Activated T-cell treated with anti-CD3 and anti-CD28 coated beads, Interleukin-2, amount 50 U/mL, for 4 hours (primary cell): ENCODE data around the gene HYAL2. TPM values are rescaled to one million over a fixed set of nuclear protein-coding genes. Genes with fewer than 3 reads are reported as not detected.

Experiments used
- ATAC-seq, 2 donors: fragments of 200-7000 bp; cut with Tn5 transposase; one replicate each; pipeline ENCODE4 v1.10.0; 2021
- DNase-seq: peaks from one replicate; pipeline ENCODE4 v3.0.0-alpha.2; 2020
- H3K27me3 Mint-ChIP-seq: one replicate; pipeline ENCODE4 v1.8.0; 2021; ENCODE audit warnings: low read depth, mixed read lengths
- H3K36me3 Mint-ChIP-seq: one replicate; pipeline ENCODE4 v1.8.0; 2022; ENCODE audit warnings: mixed read lengths; ENCODE audit not compliant: insufficient read depth
- H3K4me1 Mint-ChIP-seq: one replicate; pipeline ENCODE4 v1.8.0; 2021; ENCODE audit warnings: low read depth, mixed read lengths
- H3K4me3 Mint-ChIP-seq: one replicate; pipeline ENCODE4 v1.8.0; 2021; ENCODE audit warnings: mild to moderate bottlenecking, moderate library complexity, mixed read lengths
- H3K9me3 Mint-ChIP-seq: one replicate; pipeline ENCODE4 v1.8.0; 2021; ENCODE audit warnings: mixed read lengths
- total RNA-seq, 3 donors: library from RNA; stranded (reverse); gene quantifications; one replicate each; pipeline ENCODE4 v1.2.1, GENCODE V29; 2021

HYAL2 gene
- total RNA-seq, 3 donors from 2014 or later = 17.0 to 19.5 (median 19.2) TPM

DNA sequence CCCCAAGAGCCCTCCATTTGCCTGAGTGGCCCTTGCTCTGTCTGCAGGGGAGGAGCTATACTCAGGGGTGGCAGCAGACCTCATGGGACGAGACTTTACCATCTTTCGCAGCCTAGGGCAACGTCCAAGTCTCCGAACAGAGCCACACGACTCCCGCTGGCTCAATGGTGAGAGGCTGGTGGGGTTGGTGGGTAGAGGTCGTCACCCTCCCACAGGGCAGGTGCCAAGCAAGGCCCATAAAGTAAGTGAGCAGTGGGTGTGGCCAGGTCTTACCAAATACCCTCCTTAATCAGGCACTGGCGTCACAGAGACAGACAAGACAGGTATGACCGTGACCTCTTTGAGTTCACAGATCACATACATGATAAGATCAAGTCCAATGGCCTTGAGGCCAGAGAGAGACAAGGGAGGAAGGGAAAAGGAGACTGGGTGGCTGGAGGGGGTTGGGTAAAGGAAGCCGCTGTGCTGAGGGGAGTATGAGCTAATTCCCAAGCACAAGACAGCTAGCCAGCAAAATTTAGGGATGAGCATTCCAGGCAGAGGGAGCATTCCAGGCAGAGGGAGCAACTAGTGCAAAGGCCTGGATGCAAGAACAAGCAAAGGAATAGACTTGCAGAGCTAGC is 51.1 kb downstream of the HYAL2 start:
- ATAC-seq (no peak), DNase-seq (no peak)
- no peak overlapping the region for H3K4me3 Mint-ChIP-seq
- H3K9me3 Mint-ChIP-seq = no peaks in the 10 kb centered on the region
- no peaks in the 10 kb centered on the region for H3K36me3 Mint-ChIP-seq
- peaks cover 35% of the 10 kb centered on the region for H3K27me3 Mint-ChIP-seq
- H3K4me1 Mint-ChIP-seq = peaks cover 31% of the 10 kb centered on the region

DNA sequence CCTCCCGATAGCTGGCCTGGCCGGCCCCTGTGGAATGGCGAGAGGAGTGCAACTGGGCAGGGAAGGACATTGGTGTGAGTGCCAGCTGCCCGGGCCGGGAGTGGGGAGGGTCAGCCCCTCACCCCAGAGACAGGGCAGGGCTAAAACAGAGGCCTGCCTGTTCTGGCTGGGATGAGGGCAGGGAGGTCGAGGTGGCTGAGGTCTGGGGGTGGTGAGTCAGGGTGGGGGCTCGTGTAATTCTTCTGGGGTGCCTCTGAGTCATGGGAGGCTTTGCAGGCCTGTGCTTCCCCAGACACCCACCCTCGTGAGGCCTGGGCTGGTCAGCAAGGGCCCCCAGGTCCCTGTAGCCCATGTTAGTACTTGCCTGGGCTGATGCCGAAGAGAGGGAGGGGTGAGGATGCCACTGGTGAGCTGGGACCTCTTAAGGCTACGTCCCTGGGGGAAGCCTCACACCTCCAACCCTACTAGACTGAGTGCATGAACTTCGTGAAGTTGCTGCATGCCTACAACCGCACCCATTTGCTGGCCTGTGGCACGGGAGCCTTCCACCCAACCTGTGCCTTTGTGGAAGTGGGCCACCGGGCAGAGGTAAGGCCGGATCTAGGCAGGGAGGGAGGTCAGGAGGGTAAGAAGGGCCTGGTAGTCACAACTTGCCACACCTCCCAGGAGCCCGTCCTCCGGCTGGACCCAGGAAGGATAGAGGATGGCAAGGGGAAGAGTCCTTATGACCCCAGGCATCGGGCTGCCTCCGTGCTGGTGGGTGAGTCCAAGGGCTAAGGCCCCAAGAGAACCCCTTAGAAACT is 51.9 kb downstream of the HYAL2 start:
- ATAC-seq (no peak), DNase-seq (no peak)
- Mint-ChIP-seq H3K4me3 (no peak overlapping the region), H3K9me3 (no peaks in the 10 kb centered on the region), H3K36me3 (no peaks in the 10 kb centered on the region), H3K4me1 (peaks cover 26% of the 10 kb centered on the region), H3K27me3 (peaks cover 28% of the 10 kb centered on the region)

DNA sequence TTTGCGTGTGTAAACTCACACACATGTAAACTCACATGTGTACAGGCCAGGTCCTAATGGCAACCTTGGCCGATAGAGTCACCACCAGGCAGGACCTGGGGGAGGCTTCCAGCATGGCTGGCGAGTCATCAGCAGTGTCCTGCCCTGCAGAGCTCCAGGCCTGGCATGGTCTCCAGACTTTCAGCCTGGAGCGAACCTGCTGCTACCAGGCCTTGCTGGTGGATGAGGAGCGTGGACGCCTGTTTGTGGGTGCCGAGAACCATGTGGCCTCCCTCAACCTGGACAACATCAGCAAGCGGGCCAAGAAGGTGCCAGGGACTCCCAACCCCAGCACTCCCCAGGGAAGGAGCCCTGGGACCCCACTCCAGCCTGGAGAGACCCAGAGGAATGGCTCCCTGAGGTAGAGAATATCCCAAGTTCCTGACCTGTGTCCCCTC is 52.5 kb downstream of the HYAL2 start:
- no peaks in the 10 kb centered on the region for H3K9me3 Mint-ChIP-seq
- H3K27me3 Mint-ChIP-seq = peaks cover 23% of the 10 kb centered on the region
- H3K4me3 Mint-ChIP-seq = no peak overlapping the region
- ATAC-seq (no peak), DNase-seq (no peak)
- peaks cover 21% of the 10 kb centered on the region for H3K4me1 Mint-ChIP-seq
- H3K36me3 Mint-ChIP-seq = no peaks in the 10 kb centered on the region

DNA sequence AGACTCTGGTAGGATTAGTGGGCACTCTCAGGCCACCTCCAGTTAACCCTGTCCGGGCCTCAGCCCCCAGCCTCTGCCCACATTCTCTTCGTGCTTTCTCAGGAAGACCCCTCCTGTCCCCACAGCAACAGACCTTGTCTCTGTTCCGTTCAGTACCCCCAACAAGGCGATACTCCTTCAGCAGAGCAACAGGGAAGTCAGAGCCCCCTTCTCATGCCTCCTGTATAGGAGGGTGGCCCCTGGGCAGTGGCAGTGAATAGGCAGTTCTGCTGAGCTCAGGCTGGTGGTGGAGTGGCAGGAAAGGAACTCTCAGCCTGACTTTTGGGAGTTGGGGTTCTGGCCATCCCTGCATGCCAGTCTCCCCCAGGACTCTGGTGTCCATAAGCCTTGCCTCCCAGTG is 53.1 kb downstream of the HYAL2 start:
- no peak for ATAC-seq
- H3K36me3 Mint-ChIP-seq = no peaks in the 10 kb centered on the region
- peaks cover 18% of the 10 kb centered on the region for H3K4me1 Mint-ChIP-seq

DNA sequence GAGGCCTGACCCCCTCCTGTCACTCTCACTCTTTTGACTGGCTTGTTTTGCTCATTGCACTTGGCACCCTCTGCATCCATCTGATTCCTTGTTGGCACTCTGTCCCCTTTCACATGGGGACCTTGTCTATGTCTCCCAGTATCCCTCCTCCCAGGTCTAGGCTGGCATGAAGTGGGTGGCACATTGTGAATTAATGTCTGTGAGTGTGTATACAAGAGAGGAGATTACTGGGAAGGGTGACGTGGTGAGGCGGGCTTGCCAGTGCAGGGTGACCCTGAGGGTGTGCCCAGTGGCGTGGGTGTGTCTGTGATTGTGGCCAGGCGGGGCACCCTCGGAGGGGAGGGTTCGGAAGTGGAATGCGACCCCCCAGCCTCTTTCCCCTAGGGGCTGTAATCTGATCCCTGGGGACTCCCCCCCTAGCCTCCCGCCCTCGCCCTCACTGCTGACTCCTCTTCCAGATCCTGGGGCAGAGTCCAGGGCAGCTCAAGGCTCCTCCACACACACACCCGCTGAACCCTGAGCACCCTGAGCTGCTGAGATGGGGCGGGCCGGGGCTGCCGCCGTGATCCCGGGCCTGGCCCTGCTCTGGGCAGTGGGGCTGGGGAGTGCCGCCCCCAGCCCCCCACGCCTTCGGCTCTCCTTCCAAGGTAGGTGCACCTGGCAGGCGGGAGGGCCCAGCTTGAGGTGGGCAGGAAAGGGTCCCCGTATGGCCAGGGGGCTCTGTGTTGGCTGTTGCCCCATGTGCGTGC is 53.7 kb downstream of the HYAL2 start, which contains the start of gene SEMA3B:
TSS of gene SEMA3B (plus strand) at position 445 of the 749 bp plus-strand sequence. CDS start at position 539, 94 bp downstream.
- peaks cover 12% of the 10 kb centered on the region for H3K4me1 Mint-ChIP-seq
- H3K36me3 Mint-ChIP-seq = no peaks in the 10 kb centered on the region
- H3K4me3 Mint-ChIP-seq = no peak within 1 kb of the TSS
- DNase-seq (no peak), ATAC-seq (no peak)
- peaks cover 14% of the 10 kb centered on the region for H3K27me3 Mint-ChIP-seq
- no peaks in the 10 kb centered on the region for H3K9me3 Mint-ChIP-seq

More for the DNA sequence above, 53.1 kb downstream of the HYAL2 start:
- Mint-ChIP-seq H3K9me3 (no peaks in the 10 kb centered on the region), H3K4me3 (no peak overlapping the region), H3K27me3 (peaks cover 18% of the 10 kb centered on the region)
- no peak for DNase-seq

DNA sequence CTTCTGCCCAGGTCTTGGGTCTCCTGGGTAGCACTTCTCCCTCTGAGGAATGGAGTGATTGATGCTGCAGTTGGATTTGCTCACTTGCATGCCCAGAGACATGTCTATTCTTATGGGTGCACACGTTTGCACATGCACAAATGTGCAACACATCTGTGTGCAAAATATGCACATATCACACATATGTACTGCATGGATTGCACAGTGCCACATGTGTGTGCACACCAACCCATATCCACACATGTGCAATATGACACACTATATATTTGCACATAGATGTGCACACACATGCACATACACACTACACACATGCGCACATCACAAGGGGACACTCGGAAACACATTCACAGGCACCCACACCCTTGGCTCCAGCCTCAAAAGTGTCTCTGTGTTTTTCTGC is 54.3 kb downstream of the HYAL2 start:
- H3K4me1 Mint-ChIP-seq = peaks cover 10% of the 10 kb centered on the region
- no peak overlapping the region for H3K4me3 Mint-ChIP-seq
- no peaks in the 10 kb centered on the region for H3K36me3 Mint-ChIP-seq
- no peaks in the 10 kb centered on the region for H3K9me3 Mint-ChIP-seq
- ATAC-seq (no peak), DNase-seq (no peak)
- H3K27me3 Mint-ChIP-seq = peaks cover 12% of the 10 kb centered on the region

Other genes with a start within 250 kb of the HYAL2 start
- gene RBM5, start 233.8 kb downstream of the HYAL2 start, total RNA-seq = 100 to 1,000 TPM in 2 of 3 donors, 10 to 100 TPM in 1; 96.6 to 122 (median 112) TPM
- under 1 TPM; 0.19 to 0.24 (median 0.23) TPM for gene SEMA3F, start 167.4 kb downstream of the HYAL2 start, total RNA-seq
- not detected for gene GNAT1, start 131.1 kb downstream of the HYAL2 start, total RNA-seq
- gene SLC38A3, start 117.5 kb downstream of the HYAL2 start, total RNA-seq = under 1 TPM in 2 of 3 donors, not detected in 1; 0.08 to 0.52 TPM
- 100 to 1,000 TPM; 160 to 175 (median 172) TPM for gene GNAI2, start 86.5 kb downstream of the HYAL2 start, total RNA-seq
- gene SEMA3B, start 53.6 kb downstream of the HYAL2 start, total RNA-seq = under 1 TPM; 0.35 to 0.55 (median 0.52) TPM
- gene LSMEM2, start 43.7 kb downstream of the HYAL2 start, total RNA-seq = under 1 TPM in 1 of 3 donors, not detected in 2; 0.13 TPM
- gene IFRD2, start 30.3 kb downstream of the HYAL2 start, total RNA-seq = 100 to 1,000 TPM; 339 to 366 (median 341) TPM
- gene HYAL3, start 23.3 kb downstream of the HYAL2 start, total RNA-seq = 10 to 100 TPM in 1 of 3 donors, 1 to 10 TPM in 2; 4.9 to 10.3 (median 7.2) TPM
- 10 to 100 TPM; 17.5 to 21.7 (median 21.1) TPM for gene NAA80, start 23.3 kb downstream of the HYAL2 start, total RNA-seq
- under 1 TPM in 2 of 3 donors, not detected in 1; 0.24 to 0.82 TPM for gene HYAL1, start 19.2 kb downstream of the HYAL2 start, total RNA-seq
- 10 to 100 TPM; 40.8 to 48.7 (median 48.5) TPM for gene TUSC2, start 5.5 kb upstream of the HYAL2 start, total RNA-seq
- 10 to 100 TPM; 33.7 to 40.3 (median 37.3) TPM for gene RASSF1, start 18.1 kb upstream of the HYAL2 start, total RNA-seq
- gene ZMYND10, start 23.0 kb upstream of the HYAL2 start, total RNA-seq = 1 to 10 TPM in 1 of 3 donors, under 1 TPM in 2; 0.71 to 1.0 (median 0.96) TPM
- gene NPRL2, start 28.0 kb upstream of the HYAL2 start, total RNA-seq = 10 to 100 TPM; 34.0 to 46.9 (median 37.0) TPM
- 10 to 100 TPM; 31.8 to 35.3 (median 33.1) TPM for gene CYB561D2, start 28.1 kb upstream of the HYAL2 start, total RNA-seq
- gene TMEM115, start 36.8 kb upstream of the HYAL2 start, total RNA-seq = 10 to 100 TPM; 25.2 to 27.4 (median 25.4) TPM
- under 1 TPM; 0.35 to 0.90 (median 0.58) TPM for gene CACNA2D2, start 180.9 kb upstream of the HYAL2 start, total RNA-seq
- 10 to 100 TPM in 1 of 3 donors, 1 to 10 TPM in 2; 6.7 to 11.2 (median 9.0) TPM for gene C3orf18, start 245.0 kb upstream of the HYAL2 start, total RNA-seq
- gene HEMK1, start 246.8 kb upstream of the HYAL2 start, total RNA-seq = 10 to 100 TPM; 26.8 to 31.1 (median 27.4) TPM